Activated CD4-positive, alpha-beta memory T cell treated with anti-CD3 and anti-CD28 coated beads for 36 hours (primary cell): ENCODE data around the gene LRRC37A3. TPM values are rescaled to one million over a fixed set of nuclear protein-coding genes. Genes with fewer than 3 reads are reported as not detected.
"Not testable (repeated sequence)": the region's sequence is repeated elsewhere in the genome, so short reads cannot be mapped to it uniquely, and the experiment has no call there.

Experiments
- CTCF ChIA-PET: fragments of 350-600 bp; sonication (Branson Sonifier 250); formaldehyde crosslinking; loops from one replicate; lab custom pipeline; 2021; ENCODE audit warnings: antibody characterized with exemption, inconsistent platforms; lab: Charles Lee
- POLR2A ChIA-PET: fragments of 350-600 bp; sonication (Branson Sonifier 250); formaldehyde crosslinking; loops from one replicate; lab custom pipeline; 2021; ENCODE audit warnings: antibody characterized with exemption; lab: Charles Lee
- DNase-seq: peaks from one replicate; pipeline ENCODE4 v3.0.0-alpha.2; 2020
- H3K27ac Mint-ChIP-seq: one replicate; pipeline ENCODE4 v1.8.0; 2021; ENCODE audit warnings: mixed read lengths
- H3K27me3 Mint-ChIP-seq: one replicate; pipeline ENCODE4 v1.8.0; 2021; ENCODE audit warnings: mixed read lengths
- H3K36me3 Mint-ChIP-seq: one replicate; pipeline ENCODE4 v1.8.0; 2021; ENCODE audit warnings: mixed read lengths
- H3K4me1 Mint-ChIP-seq: one replicate; pipeline ENCODE4 v1.8.0; 2021; ENCODE audit warnings: low read depth, mixed read lengths
- H3K4me3 Mint-ChIP-seq: one replicate; pipeline ENCODE4 v1.8.0; 2021; ENCODE audit warnings: mild to moderate bottlenecking, mixed read lengths
- H3K9me3 Mint-ChIP-seq: one replicate; pipeline ENCODE4 v1.8.0; 2021; ENCODE audit warnings: mixed read lengths
- intact Hi-C: fragments of 100-400 bp; cut with micrococcal nuclease; formaldehyde crosslinking; loops from one replicate; pipeline ENCODE4 v1.15.1; 2023
- total RNA-seq, 2 experiments: library from RNA; stranded (reverse); gene quantifications; one replicate each; pipeline ENCODE4 v1.2.3, GENCODE V29; 2021

Gene LRRC37A3
- 1 to 10 TPM; 6.9 to 8.5 TPM for total RNA-seq

DNA sequence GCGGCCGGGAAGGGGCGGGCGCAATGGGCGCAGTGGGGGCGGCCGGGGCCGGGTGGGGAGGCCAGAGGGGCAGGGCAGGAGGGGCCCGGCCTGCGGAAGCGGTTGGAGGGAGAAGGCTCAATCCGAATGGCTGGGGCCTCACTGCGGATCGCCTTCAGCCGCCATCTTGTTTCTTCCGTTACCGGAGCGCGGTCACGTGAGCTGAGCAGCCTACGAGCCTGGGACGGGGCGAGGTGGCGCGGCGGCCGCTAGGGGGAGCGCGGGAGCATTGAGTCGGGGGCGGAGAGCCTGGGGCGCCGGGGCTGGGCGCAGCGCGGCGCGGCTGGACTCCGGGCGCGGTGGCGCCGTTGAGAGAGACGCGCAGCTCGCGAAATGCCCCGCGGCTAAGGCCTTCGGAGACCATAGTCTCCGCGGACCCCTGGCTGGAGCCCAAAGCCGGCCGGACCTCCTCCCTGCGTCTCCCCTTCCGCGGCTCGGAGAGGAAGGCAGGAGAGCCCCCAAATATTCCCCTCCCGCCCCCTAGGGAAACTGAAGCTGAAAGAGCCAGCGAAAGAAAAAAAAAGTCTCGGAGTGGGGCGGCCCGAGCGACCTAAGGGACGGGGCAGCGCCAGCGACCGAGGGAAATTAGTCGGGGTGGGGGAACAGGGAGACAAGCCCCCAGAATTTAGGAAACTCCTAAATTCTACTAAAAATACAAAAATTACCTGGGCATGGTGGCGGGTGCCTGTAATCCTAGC lies at the start of gene LRRC37A3:
LRRC37A3 (minus strand) TSS at position 190 of the 737 bp plus-strand sequence. CDS start 22,221 bp downstream, outside the sequence.
- peak; percentile 100 for DNase-seq
- H3K4me3 Mint-ChIP-seq, result peak within 1 kb of the TSS; percentile 81
- ChIA-PET POLR2A (interaction anchor here (0.6 kb wide), 1 partner anchor 33 kb away, joined by 3 read pairs; no protein-coding TSS in a partner anchor), CTCF (interaction anchor here (0.6 to 2.5 kb wide), 20 partner anchors 8 to 701 kb away, joined by 3 to 21 read pairs (median 4); no protein-coding TSS in a partner anchor)
- H3K36me3 Mint-ChIP-seq, H3K27me3 Mint-ChIP-seq, H3K4me1 Mint-ChIP-seq, intact Hi-C loops, H3K9me3 Mint-ChIP-seq: not testable (repeated sequence)
- H3K27ac Mint-ChIP-seq, result peak within 1 kb of the TSS; percentile 87

DNA sequence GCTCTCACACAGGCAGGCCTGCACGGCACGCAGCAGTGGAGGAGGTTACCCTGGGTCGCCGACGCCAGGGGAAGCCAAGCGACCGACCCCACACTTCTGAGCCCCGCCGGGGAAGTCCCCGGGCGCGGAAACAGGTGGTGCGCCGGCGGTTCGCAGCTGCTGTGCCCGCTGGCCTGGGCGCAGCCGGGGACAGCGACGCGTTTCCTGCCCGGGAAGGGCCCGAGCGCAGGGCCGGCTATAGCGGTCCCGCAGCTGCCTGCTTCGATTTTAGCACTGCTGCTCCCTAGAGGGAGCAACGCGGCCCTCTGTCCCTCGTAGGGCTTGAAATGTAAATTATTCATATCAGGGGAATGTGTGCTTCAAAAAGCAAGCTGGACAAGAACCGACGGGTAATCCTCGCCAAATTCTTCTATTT lies 46.6 kb upstream of the LRRC37A3 start:
- DNase-seq, result peak; percentile 92
- ChIA-PET POLR2A (interaction anchor here (1.2 to 2.1 kb wide), 2 partner anchors 9 to 134 kb away, joined by 4 to 7 read pairs; no protein-coding TSS in a partner anchor), CTCF (interaction anchor here (1.1 to 2.1 kb wide), 4 partner anchors 9 to 232 kb away, joined by 3 to 7 read pairs (median 6); no protein-coding TSS in a partner anchor)
- Mint-ChIP-seq H3K4me3 (peak overlapping the region; percentile 75), H3K4me1 (peaks cover 61% of the 10 kb centered on the region), H3K27ac (peak overlapping the region; percentile 76)
- not testable (repeated sequence) for H3K36me3 Mint-ChIP-seq, H3K27me3 Mint-ChIP-seq, H3K9me3 Mint-ChIP-seq
- intact Hi-C loops, result loop anchor here (2.0 kb wide), 1 partner anchor 233 kb away; no protein-coding TSS in a partner anchor

DNA sequence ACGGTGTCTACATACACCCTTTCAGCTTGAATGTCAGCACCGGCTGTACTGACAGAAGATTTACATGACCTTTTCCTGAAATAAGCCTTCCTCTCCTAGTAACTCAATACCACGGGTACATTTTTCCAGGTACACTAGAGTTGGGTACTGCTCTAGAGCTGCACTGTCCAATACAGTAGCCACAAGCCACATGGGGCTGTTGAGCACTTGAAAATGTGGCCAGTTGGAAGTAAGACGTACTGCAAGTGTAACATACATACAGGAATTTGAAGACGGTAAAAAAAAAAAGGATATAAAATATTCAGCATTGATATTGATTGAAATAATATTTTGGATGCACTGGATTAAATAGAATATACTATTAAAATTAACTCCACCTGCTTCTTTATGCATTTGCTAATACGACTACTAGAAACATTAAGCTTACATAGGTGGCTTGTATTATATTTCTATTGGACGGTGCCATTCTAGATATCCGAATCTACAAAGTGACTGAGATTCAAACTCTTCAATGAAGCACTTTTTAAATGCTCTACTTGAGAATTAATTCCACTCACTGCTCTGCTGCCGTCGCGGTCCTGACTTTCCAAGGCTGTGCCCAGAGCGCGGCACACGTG lies 46.1 kb upstream of the LRRC37A3 start:
- peak overlapping the region; percentile 76 for H3K27ac Mint-ChIP-seq
- H3K9me3 Mint-ChIP-seq, H3K27me3 Mint-ChIP-seq, H3K36me3 Mint-ChIP-seq, DNase-seq: not testable (repeated sequence)
- ChIA-PET POLR2A (interaction anchor here (1.2 to 2.1 kb wide), 2 partner anchors 10 to 135 kb away, joined by 4 to 7 read pairs; no protein-coding TSS in a partner anchor), CTCF (interaction anchor here (1.1 to 2.4 kb wide), 5 partner anchors 9 to 233 kb away, joined by 3 to 16 read pairs (median 6); no protein-coding TSS in a partner anchor)
- intact Hi-C loops, result loop anchor here (2.0 kb wide), 1 partner anchor 233 kb away; no protein-coding TSS in a partner anchor
- H3K4me1 Mint-ChIP-seq, result peaks cover 56% of the 10 kb centered on the region
- H3K4me3 Mint-ChIP-seq, result peak overlapping the region; percentile 75

DNA sequence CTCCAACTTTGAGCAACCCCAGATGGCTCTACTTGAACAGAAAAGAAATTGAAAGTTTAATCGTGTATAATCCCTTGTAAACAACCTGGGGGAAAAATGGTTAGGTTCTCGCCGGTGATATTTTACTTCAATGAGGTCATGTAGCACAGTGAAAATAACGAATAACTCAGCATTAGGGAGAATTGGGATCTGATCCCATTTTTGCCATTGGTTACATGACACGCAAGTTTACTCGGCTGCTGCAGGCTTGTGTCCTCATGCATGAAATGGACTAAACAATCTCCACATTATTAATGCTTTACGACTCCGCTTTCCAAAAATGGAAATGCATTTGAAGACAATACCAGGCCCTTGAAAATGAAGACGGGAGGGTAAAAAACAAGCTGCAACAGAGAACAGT lies 45.5 kb upstream of the LRRC37A3 start:
- Mint-ChIP-seq H3K27me3 (no peaks in the 10 kb centered on the region), H3K9me3 (no peaks in the 10 kb centered on the region), H3K36me3 (no peaks in the 10 kb centered on the region), H3K4me3 (peak overlapping the region; percentile 75), H3K27ac (peak overlapping the region; percentile 76), H3K4me1 (peaks cover 52% of the 10 kb centered on the region)
- POLR2A ChIA-PET, result interaction anchor here (1.2 to 2.1 kb wide), 2 partner anchors 10 to 135 kb away, joined by 4 to 7 read pairs; no protein-coding TSS in a partner anchor
- intact Hi-C loops, result loop anchor here (1.0 to 5.0 kb wide), 3 partner anchors 136 to 234 kb away; no protein-coding TSS in a partner anchor
- CTCF ChIA-PET, result interaction anchor here (0.6 to 2.4 kb wide), 5 partner anchors 10 to 233 kb away, joined by 3 to 16 read pairs (median 6); partner anchors contain the start of gene LRRC37A3
- DNase-seq, result no peak

GRCh38 chr17:64963814-64964213 lies 44.5 kb upstream of the LRRC37A3 start:
- POLR2A ChIA-PET, H3K9me3 Mint-ChIP-seq, H3K36me3 Mint-ChIP-seq, DNase-seq, H3K4me3 Mint-ChIP-seq, H3K27ac Mint-ChIP-seq, H3K27me3 Mint-ChIP-seq: not testable (repeated sequence)
- peaks cover 47% of the 10 kb centered on the region for H3K4me1 Mint-ChIP-seq
- intact Hi-C loops, result loop anchor here (1.0 to 5.0 kb wide), 3 partner anchors 136 to 235 kb away; no protein-coding TSS in a partner anchor
- CTCF ChIA-PET, result interaction anchor here (1.4 to 2.4 kb wide), 3 partner anchors 86 to 234 kb away, joined by 3 to 16 read pairs (median 6); no protein-coding TSS in a partner anchor

DNA sequence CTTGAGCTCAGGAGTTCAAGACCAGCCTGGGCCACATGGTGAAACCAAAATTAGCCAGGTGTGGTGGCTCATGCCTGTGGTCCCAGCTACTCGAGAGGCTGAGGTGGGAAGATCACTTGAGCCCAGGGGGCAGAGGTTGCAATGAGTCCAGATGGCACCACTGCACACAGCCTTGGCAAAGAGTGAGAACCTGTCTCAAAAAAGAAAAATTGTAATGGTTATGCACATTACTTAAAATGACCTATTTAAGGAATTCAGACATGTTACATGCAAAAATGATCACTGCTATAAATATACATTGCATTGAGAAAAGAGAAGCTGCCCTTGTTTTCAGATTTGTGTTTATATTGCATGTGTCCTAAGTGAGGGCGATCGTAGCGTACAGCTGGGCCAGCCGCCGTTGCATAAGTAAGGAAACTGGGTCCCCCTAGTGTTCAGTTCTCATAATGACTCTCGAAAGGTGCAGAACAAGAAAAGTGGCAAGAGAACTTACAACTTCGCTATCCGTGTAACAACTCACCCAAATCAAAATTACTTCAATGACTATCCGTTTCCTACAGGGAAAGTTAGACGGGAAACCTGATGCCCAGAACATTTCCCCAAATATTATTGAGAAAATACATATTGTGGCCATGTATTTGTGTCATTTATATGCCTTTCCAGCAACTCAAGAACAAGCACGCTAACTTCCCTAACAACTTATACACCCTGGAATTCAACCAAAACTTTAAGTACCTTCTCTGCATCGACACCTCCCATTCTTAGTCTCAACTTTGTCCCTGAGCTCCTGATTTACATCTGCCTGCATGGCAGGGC lies 42.5 kb upstream of the LRRC37A3 start:
- CTCF ChIA-PET, result interaction anchor here (0.7 to 2.9 kb wide), 23 partner anchors 9 to 890 kb away, joined by 3 to 21 read pairs (median 3); partner anchors contain the start of genes LRRC37A3 and RGS9
- H3K27ac Mint-ChIP-seq, H3K27me3 Mint-ChIP-seq, H3K4me3 Mint-ChIP-seq, POLR2A ChIA-PET, H3K36me3 Mint-ChIP-seq, H3K9me3 Mint-ChIP-seq: not testable (repeated sequence)
- peak; percentile 48 for DNase-seq
- intact Hi-C loops, result loop anchor here (2.0 to 5.0 kb wide), 2 partner anchors 35 to 184 kb away; no protein-coding TSS in a partner anchor
- peaks cover 27% of the 10 kb centered on the region for H3K4me1 Mint-ChIP-seq

DNA sequence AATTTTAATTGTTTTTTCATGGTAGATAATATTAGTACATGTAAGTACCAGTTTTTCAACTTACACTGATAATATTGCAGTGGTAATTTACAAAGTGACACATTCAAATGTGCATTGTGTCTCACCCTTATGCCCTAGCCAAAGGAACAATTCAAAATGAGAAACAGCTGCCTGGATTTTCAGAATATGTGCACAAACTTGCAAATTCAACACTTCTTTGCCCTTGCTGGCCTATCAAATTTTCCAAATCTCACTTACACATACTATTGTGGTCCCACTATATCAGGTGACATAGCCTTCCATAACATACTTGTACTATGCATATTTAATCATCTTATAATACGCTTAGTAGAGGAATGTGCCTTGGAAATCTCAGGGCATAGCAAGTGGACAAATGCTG lies 32.6 kb upstream of the LRRC37A3 start:
- Mint-ChIP-seq H3K9me3 (no peaks in the 10 kb centered on the region), H3K27ac (no peak overlapping the region), H3K27me3 (no peaks in the 10 kb centered on the region), H3K36me3 (peaks cover 4% of the 10 kb centered on the region), H3K4me3 (no peak overlapping the region), H3K4me1 (no peaks in the 10 kb centered on the region)
- POLR2A ChIA-PET, result no interaction called here
- DNase-seq, result no peak
- CTCF ChIA-PET, result interaction anchor here (1.1 kb wide), 2 partner anchors 10 to 32 kb away, joined by 3 to 4 read pairs; partner anchors contain the start of gene LRRC37A3
- intact Hi-C loops, result no loop called here

DNA sequence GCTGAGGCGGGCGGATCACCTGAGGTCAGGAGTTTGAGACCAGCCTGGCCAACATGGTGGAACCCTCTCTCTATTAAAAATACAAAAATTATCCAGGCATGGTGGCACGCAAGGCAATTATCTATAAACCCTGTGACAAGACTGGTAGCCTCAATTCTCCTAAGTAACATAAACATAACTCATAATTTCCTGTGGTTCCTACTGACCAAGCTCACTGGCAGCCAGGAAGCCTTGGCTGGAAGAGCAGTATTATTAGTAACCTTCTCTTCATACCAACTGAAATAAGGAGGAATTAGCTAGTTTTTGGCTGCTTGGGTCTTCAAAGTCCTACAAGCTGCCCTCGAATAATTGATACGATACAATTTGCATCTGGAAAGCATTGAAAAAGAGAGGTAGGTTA lies 31.6 kb upstream of the LRRC37A3 start:
- no peak for DNase-seq
- intact Hi-C loops, result no loop called here
- peaks cover 4% of the 10 kb centered on the region for H3K36me3 Mint-ChIP-seq
- no peaks in the 10 kb centered on the region for H3K27me3 Mint-ChIP-seq
- no peaks in the 10 kb centered on the region for H3K9me3 Mint-ChIP-seq
- no peak overlapping the region for H3K27ac Mint-ChIP-seq
- POLR2A ChIA-PET, result no interaction called here
- CTCF ChIA-PET, result interaction anchor here (0.7 to 0.9 kb wide), 2 partner anchors 10 to 24 kb away, joined by 3 read pairs; no protein-coding TSS in a partner anchor
- H3K4me3 Mint-ChIP-seq, result no peak overlapping the region
- peaks cover 3% of the 10 kb centered on the region for H3K4me1 Mint-ChIP-seq

DNA sequence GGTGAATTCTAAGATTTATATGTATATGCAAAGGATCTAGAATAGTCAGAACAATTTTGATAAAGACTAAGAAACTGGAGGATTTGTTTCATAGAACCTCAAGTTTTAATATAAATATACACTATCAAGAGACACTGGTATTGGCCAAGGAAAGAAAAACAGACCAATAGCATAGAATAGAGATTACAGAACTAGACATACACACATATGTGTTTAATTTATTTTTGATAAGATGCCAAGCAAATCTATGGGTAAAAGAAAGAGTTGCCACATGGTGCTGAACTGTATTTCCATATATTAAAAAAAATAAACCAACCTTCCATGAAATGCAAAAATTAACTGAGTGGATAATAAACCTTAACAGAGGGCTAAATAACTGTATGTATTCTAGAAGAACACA lies 27.9 kb upstream of the LRRC37A3 start:
- Mint-ChIP-seq H3K36me3 (no peaks in the 10 kb centered on the region), H3K4me1 (peaks cover 3% of the 10 kb centered on the region), H3K27ac (no peak overlapping the region), H3K9me3 (no peaks in the 10 kb centered on the region), H3K27me3 (no peaks in the 10 kb centered on the region), H3K4me3 (no peak overlapping the region)
- no peak for DNase-seq
- intact Hi-C loops, result no loop called here
- POLR2A ChIA-PET, result no interaction called here
- CTCF ChIA-PET, result no interaction called here

DNA sequence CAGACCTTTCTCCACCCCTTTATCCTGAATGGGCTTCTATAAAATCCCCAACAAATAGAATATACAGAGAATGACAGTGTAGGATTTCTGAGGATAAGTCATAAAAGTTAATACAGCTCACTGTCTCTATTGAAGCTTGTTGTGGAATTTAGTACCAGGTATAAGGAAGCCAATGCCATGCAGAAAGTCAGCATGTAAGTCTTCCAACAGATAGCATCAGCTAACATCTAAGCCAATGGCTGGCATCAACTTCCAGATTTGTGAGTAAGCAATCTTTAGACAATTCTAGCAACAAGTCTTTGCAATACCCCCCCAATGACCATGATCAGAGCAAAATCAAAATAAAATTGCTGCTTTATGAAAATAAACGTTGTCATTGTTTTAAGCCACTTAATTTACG lies 22.5 kb upstream of the LRRC37A3 start:
- DNase-seq, result no peak
- H3K27me3 Mint-ChIP-seq, result no peaks in the 10 kb centered on the region

GRCh38 chr17:64941045-64941444 lies 21.8 kb upstream of the LRRC37A3 start:
- Mint-ChIP-seq H3K27ac (no peak overlapping the region), H3K27me3 (no peaks in the 10 kb centered on the region), H3K4me3 (no peak overlapping the region), H3K4me1 (peaks cover 8% of the 10 kb centered on the region), H3K9me3 (no peaks in the 10 kb centered on the region), H3K36me3 (no peaks in the 10 kb centered on the region)
- intact Hi-C loops, result no loop called here
- DNase-seq, result no peak
- CTCF ChIA-PET, result interaction anchor here (0.7 to 1.8 kb wide), 6 partner anchors 13 to 206 kb away, joined by 3 to 4 read pairs (median 4); partner anchors contain the start of gene LRRC37A3
- POLR2A ChIA-PET, result no interaction called here

More for the DNA sequence above, 22.5 kb upstream of the LRRC37A3 start:
- Mint-ChIP-seq H3K9me3 (no peaks in the 10 kb centered on the region), H3K27ac (no peak overlapping the region), H3K4me1 (peaks cover 10% of the 10 kb centered on the region), H3K4me3 (no peak overlapping the region), H3K36me3 (no peaks in the 10 kb centered on the region)
- CTCF ChIA-PET, result interaction anchor here (0.7 to 1.0 kb wide), 5 partner anchors 20 to 206 kb away, joined by 3 to 4 read pairs (median 3); partner anchors contain the start of gene LRRC37A3
- intact Hi-C loops, result no loop called here
- POLR2A ChIA-PET, result no interaction called here
